Stimulated activated CD4-positive, alpha-beta T cell treated with anti-CD3 and anti-CD28 coated beads, Interleukin-1b, Interleukin-23, amount 100 ng/mL, for 24 hours (primary cell): ENCODE data around the gene ZNF205.
A peak's percentile ranks its signal among the peaks of the same experiment; 100 is the strongest.

ENCODE experiments used
- DNase-seq, 4 experiments: peaks; one replicate each; pipeline ENCODE4 v3.0.0-alpha.2; 2020; ENCODE audit warnings: low read depth in 4 of 4, low spot score in 1 of 4

Gene ZNF205

GRCh38 chr16:3147046-3147756, 34.8 kb downstream of the ZNF205 start:
- no peak for DNase-seq

- DNase-seq, result no peak
Measured at GRCh38 chr16:3147757-3148104, 35.3 kb downstream of the ZNF205 start.

- no peak for DNase-seq
Measured at GRCh38 chr16:3148256-3149192, 36.1 kb downstream of the ZNF205 start.

GRCh38 chr16:3149193-3149530, 36.8 kb downstream of the ZNF205 start:
- DNase-seq, result no peak

GRCh38 chr16:3149630-3150345, 37.4 kb downstream of the ZNF205 start:
- DNase-seq, result peak in 1 of 4 experiments; percentile 53

GRCh38 chr16:3150346-3151218, 38.2 kb downstream of the ZNF205 start:
- peak; percentile 94 to 100 (median 98) for DNase-seq

DNA sequence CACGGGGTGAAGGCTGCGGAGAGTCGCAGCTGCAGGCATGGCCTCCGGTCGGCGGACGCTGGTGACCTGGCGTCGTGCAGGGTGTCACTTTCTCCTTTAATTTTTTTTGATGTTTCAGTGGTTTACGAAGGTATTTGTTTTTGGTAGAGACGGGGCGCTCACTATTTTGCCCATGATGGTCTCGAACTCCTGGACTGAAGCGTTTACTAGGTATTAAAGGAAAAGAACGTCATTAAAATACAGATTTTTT, 39.6 kb downstream of the ZNF205 start:
- DNase-seq, result no peak

DNA sequence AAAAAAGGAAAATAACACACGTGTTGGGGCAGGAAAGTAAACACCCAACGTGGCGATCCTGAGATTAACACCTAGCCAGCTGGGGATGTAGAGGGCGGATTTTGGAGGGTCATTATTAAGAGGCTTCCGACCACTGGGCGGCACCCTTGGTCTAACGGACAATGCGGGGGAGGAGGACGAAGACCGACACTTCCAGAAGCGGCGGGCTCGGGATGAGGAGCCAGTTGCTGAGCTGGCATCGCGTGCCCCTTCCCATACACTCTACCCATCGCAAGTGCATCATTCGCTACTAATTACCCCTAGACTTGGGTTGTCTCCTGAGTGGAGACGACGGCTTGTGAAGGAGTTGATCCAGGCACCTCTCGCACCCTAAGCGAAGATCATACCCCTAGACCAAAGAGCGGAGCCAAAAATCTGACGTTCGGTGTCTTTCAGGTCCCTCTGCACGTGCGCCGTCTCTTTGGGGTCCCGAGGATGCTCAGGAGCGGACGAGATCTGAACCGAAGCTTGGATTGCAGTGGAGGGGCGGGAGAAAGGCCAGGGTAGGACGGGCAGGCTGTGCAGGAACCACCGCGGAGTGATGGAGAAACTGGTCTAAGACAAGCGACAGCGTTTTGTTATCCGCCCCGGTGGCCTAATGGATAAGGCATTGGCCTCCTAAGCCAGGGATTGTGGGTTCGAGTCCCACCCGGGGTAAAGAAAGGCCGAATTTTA, 40.0 kb downstream of the ZNF205 start:
- peak in 3 of 4 experiments; percentile 79 to 89 (median 88) for DNase-seq

DNA sequence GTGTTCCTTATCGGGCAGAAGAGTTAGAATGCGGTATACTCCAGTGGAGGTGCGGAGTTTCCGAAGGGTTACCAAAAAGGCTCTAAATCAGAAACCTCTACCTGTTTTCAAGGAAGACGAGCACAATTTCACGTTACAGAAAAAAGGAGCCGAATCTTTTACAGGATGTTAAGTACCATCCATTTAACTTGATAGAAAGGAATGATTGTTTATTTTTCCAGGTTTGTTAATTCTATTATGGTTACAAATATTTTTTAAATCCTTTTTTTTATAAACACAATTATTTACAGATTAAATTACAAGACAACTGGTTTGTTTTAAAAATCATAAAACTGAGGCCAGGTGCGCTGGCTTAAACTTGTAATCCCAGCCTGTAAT, 40.6 kb downstream of the ZNF205 start:
- no peak for DNase-seq

GRCh38 chr16:3155181-3155580, 42.8 kb downstream of the ZNF205 start:
- no peak for DNase-seq

- DNase-seq, result no peak
Measured at GRCh38 chr16:3155972-3156371, 43.6 kb downstream of the ZNF205 start.

- DNase-seq, result peak in 1 of 4 experiments; percentile 58
Measured at GRCh38 chr16:3157229-3158025, 45.0 kb downstream of the ZNF205 start.

- no peak for DNase-seq
Measured at GRCh38 chr16:3158026-3158509, 45.7 kb downstream of the ZNF205 start.

GRCh38 chr16:3158510-3159314, 46.3 kb downstream of the ZNF205 start:
- DNase-seq, result peak; percentile 66 to 89 (median 76)

DNA sequence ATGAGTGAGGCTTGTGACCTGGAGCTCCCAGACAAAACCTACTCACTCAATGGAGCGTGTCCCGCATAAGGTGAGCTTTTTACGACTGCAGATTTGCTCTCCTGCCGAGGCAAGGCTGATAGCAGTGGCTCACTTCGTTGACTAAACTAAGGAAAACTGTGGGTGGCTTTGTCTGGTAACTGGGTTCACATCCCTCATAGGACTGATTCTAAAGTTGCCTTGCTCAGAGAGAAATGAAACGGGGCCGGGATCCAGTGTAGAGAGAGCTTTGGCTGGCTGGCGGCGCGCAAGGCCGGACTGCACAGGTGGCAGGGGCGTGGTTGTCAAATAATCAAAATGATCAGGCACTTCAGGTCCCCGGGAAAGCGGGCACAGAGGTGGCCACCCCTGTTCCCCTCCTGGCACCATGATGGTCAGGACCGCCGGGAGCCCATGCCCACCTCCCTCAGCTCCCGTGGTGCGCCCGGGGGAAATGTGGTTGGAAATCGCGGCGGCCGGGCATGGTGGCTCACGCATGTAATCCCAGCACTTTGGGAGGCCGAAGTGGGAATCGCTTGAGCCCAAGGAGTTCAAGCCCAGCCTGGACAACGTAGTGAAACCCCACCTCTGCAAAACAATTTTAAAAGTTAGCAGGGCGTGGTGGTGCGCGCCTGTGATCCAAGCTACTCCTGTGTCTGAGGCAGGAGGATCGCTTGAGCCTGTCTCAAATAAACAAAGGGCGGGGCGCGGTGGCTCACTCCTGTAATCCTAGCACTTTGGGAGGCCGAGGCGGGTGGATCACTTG, 49.0 kb downstream of the ZNF205 start:
- no peak for DNase-seq

DNA sequence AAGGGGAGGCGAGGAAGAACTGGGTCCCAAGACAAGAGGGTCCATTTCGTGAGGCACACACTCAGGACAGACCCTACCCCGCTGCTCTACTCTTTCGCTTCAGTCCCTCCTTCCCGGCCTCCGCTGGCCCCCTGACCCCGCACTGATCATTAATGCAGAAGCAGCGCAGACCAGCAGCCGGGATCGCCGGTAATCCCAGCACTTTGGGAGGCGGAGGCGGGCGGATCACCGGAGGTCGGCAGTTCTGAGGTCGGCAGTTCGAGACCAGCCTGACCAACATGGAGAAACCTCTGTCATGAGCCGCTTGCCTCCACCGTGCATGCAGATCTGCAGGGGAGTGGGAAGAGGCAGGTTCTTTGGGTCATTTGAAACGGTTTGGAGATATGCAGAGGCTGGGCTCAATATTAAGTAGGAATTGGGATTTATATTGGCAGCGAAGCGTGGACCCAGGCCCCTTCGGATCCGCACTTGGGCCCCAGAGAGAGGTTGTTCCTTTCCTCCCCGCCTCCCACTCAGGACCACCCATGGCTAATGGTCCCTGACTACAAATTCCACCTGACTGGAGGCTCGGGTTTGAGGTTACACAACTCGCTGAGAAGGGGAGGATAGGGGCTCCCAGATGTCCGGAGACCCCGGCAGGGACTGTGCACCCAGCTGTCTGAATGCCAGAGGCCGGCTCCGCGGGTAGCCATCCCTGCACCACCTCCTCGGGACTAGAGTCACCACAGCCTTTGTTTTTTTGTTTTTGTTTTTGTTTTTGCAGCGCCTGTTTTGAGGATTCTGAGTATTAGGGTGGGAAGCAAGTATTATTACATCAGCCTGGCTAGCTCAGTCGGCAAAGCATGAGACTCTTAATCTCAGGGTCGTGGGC, 52.0 kb downstream of the ZNF205 start:
- no peak for DNase-seq
